GM12878 (cell line): ENCODE measurements around the gene LDHAL6B. TPM values are rescaled to one million over a fixed set of nuclear protein-coding genes. Genes with fewer than 3 reads are reported as not detected.

ENCODE experiments used
- ATAC-seq: fragments of 200-7000 bp; cut with Tn5 transposase; 3 replicates; pipeline ENCODE4 v1.9.1; 2020; ENCODE audit warnings: mild to moderate bottlenecking, moderate library complexity
- BruUV-seq: library from RNA; stranded (reverse); fragments of 400-500 nt; replicated peaks from 2 replicates; lab custom pipeline; 2021; lab: Mats Ljungman, UMichigan
- CTCF ChIA-PET: fragments of 300-600 bp; sonication (Branson Sonifier 250); formaldehyde crosslinking; extraction: SDS; loops from one replicate; lab custom pipeline; 2021; ENCODE audit warnings: inconsistent platforms; lab: Yijun Ruan, JAX
- POLR2A ChIA-PET: fragments of 350-600 bp; formaldehyde crosslinking; extraction: SDS; loops from one replicate; lab custom pipeline; 2021; ENCODE audit warnings: inconsistent platforms; lab: Charles Lee
- RAD21 ChIA-PET: fragments of 300-600 bp; sonication (Branson Sonifier 250); formaldehyde crosslinking; loops from one replicate; lab custom pipeline; 2023; ENCODE audit warnings: antibody characterized with exemption; ENCODE audit not compliant: unreplicated experiment; lab: Charles Lee
- SMC1A ChIA-PET: fragments of 300-600 bp; sonication (Branson Sonifier 250); formaldehyde crosslinking; loops from one replicate; lab custom pipeline; 2023; ENCODE audit not compliant: unreplicated experiment, uncharacterized antibody; lab: Charles Lee
- DNase-seq: peaks from one replicate; pipeline ENCODE4 v3.0.0-alpha.2; 2011; ENCODE audit warnings: low read depth, low spot score
- FAIRE-seq: peaks from 3 replicates; lab custom pipeline; 2011; peaks lifted over from hg19 to GRCh38; lab: Jason Lieb, UNC
- H2AFZ ChIP-seq: 2 replicates; pipeline ENCODE4 v1.6.0; 2011; ENCODE audit warnings: low read depth, low read length, control low read depth; ENCODE audit not compliant: control insufficient read depth
- H3K27ac ChIP-seq: 2 replicates; pipeline ENCODE4 v1.5.1; 2011; ENCODE audit warnings: control low read depth; ENCODE audit not compliant: control insufficient read depth, insufficient read depth
- H3K27me3 ChIP-seq, 2 experiments: replicated peaks in 1 of 2; 2 replicates each; pipeline versions ENCODE4 v1.6.0 to v1.6.1; 2011; ENCODE audit warnings: low read length in 1 of 2; ENCODE audit not compliant: control insufficient read depth in 2 of 2, insufficient read depth in 2 of 2
- H3K36me3 ChIP-seq, 2 experiments: 2 replicates each; pipeline ENCODE4 v1.5.1; 2011; ENCODE audit warnings: low read length in 1 of 2; ENCODE audit not compliant: control insufficient read depth in 2 of 2, insufficient read depth in 2 of 2
- H3K4me1 ChIP-seq: 2 replicates; pipeline ENCODE4 v1.6.1; 2011; ENCODE audit warnings: mild to moderate bottlenecking, low read length, moderate library complexity, mixed read lengths; ENCODE audit not compliant: control insufficient read depth, insufficient read depth
- H3K4me2 ChIP-seq: 2 replicates; pipeline ENCODE4 v1.6.0; 2011; ENCODE audit warnings: control low read depth; ENCODE audit not compliant: control insufficient read depth, insufficient read depth
- H3K4me3 ChIP-seq: fragments of 200-600 bp; sonication (generic); 2 replicates; pipeline ENCODE4 v1.5.1; 2016
- H3K79me2 ChIP-seq: 2 replicates; pipeline ENCODE4 v1.6.0; 2011; ENCODE audit warnings: low read length; ENCODE audit not compliant: control insufficient read depth, insufficient read depth
- H3K9ac ChIP-seq: 2 replicates; pipeline ENCODE4 v1.8.0; 2011; ENCODE audit warnings: low read length, control low read depth, mixed read lengths; ENCODE audit not compliant: control insufficient read depth, insufficient read depth
- H3K9me3 ChIP-seq: replicated peaks from 3 replicates; pipeline ENCODE4 v1.5.1; 2011; ENCODE audit warnings: mild to moderate bottlenecking, low read length; ENCODE audit not compliant: control insufficient read depth, insufficient read depth
- H4K20me1 ChIP-seq: 2 replicates; pipeline ENCODE4 v1.6.0; 2011; ENCODE audit not compliant: control insufficient read depth, insufficient read depth
- BCL3 ChIP-seq: IDR thresholded peaks from 2 replicates; pipeline ENCODE4 v1.6.1; 2011; ENCODE audit warnings: borderline replicate concordance, low read depth, mild to moderate bottlenecking, moderate library complexity, low read length; ENCODE audit not compliant: insufficient read depth, poor library complexity, severe bottlenecking
- CTCF ChIP-seq, 3 experiments: IDR thresholded peaks in 2 of 3; conservative IDR thresholded peaks in 1 of 3; 2 replicates each; pipeline ENCODE4 v1.5.1; 2011; ENCODE audit warnings: low read depth in 3 of 3, low read length in 3 of 3, mild to moderate bottlenecking in 3 of 3, control low read depth in 2 of 3, moderate library complexity in 2 of 3, inconsistent platforms in 1 of 3, mixed read lengths in 1 of 3; ENCODE audit not compliant: control insufficient read depth in 2 of 3, insufficient read depth in 1 of 3; ENCODE audit errors: extremely low read depth in 1 of 3
- EZH2 ChIP-seq: IDR thresholded peaks from 2 replicates; pipeline ENCODE4 v1.6.1; 2012; ENCODE audit warnings: low read depth, mild to moderate bottlenecking, control low read depth, inconsistent platforms, low read length, borderline replicate concordance; ENCODE audit not compliant: control insufficient read depth
- NR2C1 ChIP-seq: fragments of 450-650 bp; IDR thresholded peaks from 2 replicates; pipeline ENCODE4 v1.6.1; 2017; ENCODE audit warnings: antibody characterized with exemption, mild to moderate bottlenecking, moderate library complexity
- NRF1 ChIP-seq: conservative IDR thresholded peaks from 2 replicates; pipeline ENCODE4 v1.6.1; 2011; ENCODE audit warnings: mild to moderate bottlenecking, low read depth, low read length, improper control_type of control experiment
- PRDM15 ChIP-seq: fragments of 450-650 bp; formaldehyde crosslinking; IDR thresholded peaks from 2 replicates; pipeline ENCODE4 v1.4.0; 2020; ENCODE audit warnings: mild to moderate bottlenecking, moderate library complexity
- ZBTB4 ChIP-seq: fragments of 450-650 bp; formaldehyde crosslinking; IDR thresholded peaks from 2 replicates; pipeline ENCODE4 v1.4.0; 2022; ENCODE audit warnings: mild to moderate bottlenecking, moderate library complexity
- ZSCAN29 ChIP-seq: fragments of 450-650 bp; IDR thresholded peaks from 2 replicates; pipeline ENCODE4 v1.6.1; 2017; ENCODE audit warnings: mild to moderate bottlenecking, moderate library complexity
- WGBS: methylation state at CpG from one replicate; pipeline ENCODE4 v1.1.6; 2016; ENCODE audit warnings: low lambda C conversion rate; ENCODE audit not compliant: insufficient replicate concordance, insufficient coverage; ENCODE audit errors: missing lambda C conversion rate; 5-methylcytosine and 5-hydroxymethylcytosine counted together
- in situ Hi-C: fragments of 300-500 bp; cut with MboI; formaldehyde crosslinking; loops from 9 replicates; pipeline ENCODE4 v1.14.3; 2018; ENCODE audit warnings: mixed read lengths
- intact Hi-C: fragments of 100-400 bp; cut with micrococcal nuclease; formaldehyde crosslinking; loops from one replicate; pipeline ENCODE4 v1.14.2; 2022; ENCODE audit not compliant: unreplicated experiment
- polyA plus RNA-seq, 11 experiments: library from polyadenylated mRNA; depleted of rRNA in 4 of 11; unstranded in 6 of 11; stranded (reverse) in 5 of 11; fragments of >200 nt; fragmentation: Nextera tagmentation in 4 of 11; fragmentation: Illumina TruSeq in 1 of 11; extraction: Ambion mirVana in 4 of 11; extraction: Trizol in 1 of 11; gene quantifications; 1 replicate in 1 of 11; 2 replicates in 10 of 11; pipeline versions ENCODE4 v1.2.1 to v1.2.3, GENCODE V29; 2011 to 2016; ENCODE audit warnings: inconsistent platforms in 2 of 11, missing spikeins in 2 of 11, low read depth in 1 of 11
- total RNA-seq, 4 experiments: library from RNA; depleted of rRNA in 3 of 4; stranded (reverse); fragments of >200 nt in 3 of 4; fragmentation: Illumina TruSeq in 1 of 4; extraction: Trizol in 1 of 4; gene quantifications; 2 replicates each; pipeline versions ENCODE4 v1.2.1 to v1.2.3, GENCODE V29; 2013 to 2021

The LDHAL6B gene
- total and polyA plus RNA-seq, 10 of the 15 experiments (the other 5 are each of a cell fraction or from before 2014, with no cell fraction given) = 0.33 to 0.66 TPM; not detected in 8

- Histone ChIP-seq H3K36me3 (peaks cover 8 to 46% of the 10 kb centered on the region in 2 experiments), H3K4me1 (peaks cover 3% of the 10 kb centered on the region; the same call in 1 of the 2 replicates), H2AFZ (no peak overlapping the region), H3K27ac (peak overlapping the region; percentile 71), H3K4me2 (no peak overlapping the region), H3K27me3 (no peaks in the 10 kb centered on the region), H4K20me1 (no peaks in the 10 kb centered on the region), H3K4me3 (no peak overlapping the region), H3K9ac (no peak overlapping the region), H3K9me3 (no peaks in the 10 kb centered on the region; the same call in 2 of the 3 replicates), H3K79me2 (no peaks in the 10 kb centered on the region)
- POLR2A ChIA-PET = no interaction called here
- no peak for DNase-seq
- BruUV-seq = no TSS peak
- RAD21 ChIA-PET = interaction anchor here (1.1 to 2.1 kb wide), 4 partner anchors 36 to 326 kb away, joined by 3 to 6 read pairs (median 3); no protein-coding TSS in a partner anchor
- ATAC-seq = no peak
- CTCF ChIA-PET = interaction anchor here (1.0 to 1.6 kb wide), 4 partner anchors 187 to 366 kb away, joined by 3 to 7 read pairs (median 4); no protein-coding TSS in a partner anchor
- in situ Hi-C loops (no loop called here), intact Hi-C loops (no loop called here)
- SMC1A ChIA-PET = interaction anchor here (0.7 to 2.2 kb wide), 8 partner anchors 78 to 357 kb away, joined by 3 to 6 read pairs (median 4); no protein-coding TSS in a partner anchor
- FAIRE-seq = no peak
- 87% methylated on average over 11 of the region's 11 CpGs for WGBS
- no peak for TF ChIP-seq ZSCAN29
- TF ChIP-seq NRF1 = no peak
- TF ChIP-seq BCL3 = no peak
- TF ChIP-seq CTCF (IDR thresholded peaks at IDR 0.05 in 2 of 3, conservative IDR thresholded peaks at IDR 0.05 in 1 of 3; ENCODE audit: control insufficient read depth in 2 of 3, extremely low read depth in 1 of 3, insufficient read depth in 1 of 3, low read depth in 3 of 3, low read length in 3 of 3) = no peak
- TF ChIP-seq NR2C1 = no peak
- no peak for TF ChIP-seq PRDM15 (CRISPR knock-in tag)
- TF ChIP-seq ZBTB4 (CRISPR knock-in tag) = no peak
- no peak for TF ChIP-seq EZH2
Observed at GRCh38 chr15:59166601-59167265, 39.9 kb upstream of the LDHAL6B start.
